Stimulated activated CD8-positive, alpha-beta memory T cell treated with anti-CD3 and anti-CD28 coated beads, Interleukin-4, amount 100 ng/mL, for 48 hours (primary cell): Measurements from ENCODE around the gene POLR2L.

Source experiments
- DNase-seq: peaks from one replicate; pipeline ENCODE4 v3.0.0-alpha.2; 2020

POLR2L gene

DNA sequence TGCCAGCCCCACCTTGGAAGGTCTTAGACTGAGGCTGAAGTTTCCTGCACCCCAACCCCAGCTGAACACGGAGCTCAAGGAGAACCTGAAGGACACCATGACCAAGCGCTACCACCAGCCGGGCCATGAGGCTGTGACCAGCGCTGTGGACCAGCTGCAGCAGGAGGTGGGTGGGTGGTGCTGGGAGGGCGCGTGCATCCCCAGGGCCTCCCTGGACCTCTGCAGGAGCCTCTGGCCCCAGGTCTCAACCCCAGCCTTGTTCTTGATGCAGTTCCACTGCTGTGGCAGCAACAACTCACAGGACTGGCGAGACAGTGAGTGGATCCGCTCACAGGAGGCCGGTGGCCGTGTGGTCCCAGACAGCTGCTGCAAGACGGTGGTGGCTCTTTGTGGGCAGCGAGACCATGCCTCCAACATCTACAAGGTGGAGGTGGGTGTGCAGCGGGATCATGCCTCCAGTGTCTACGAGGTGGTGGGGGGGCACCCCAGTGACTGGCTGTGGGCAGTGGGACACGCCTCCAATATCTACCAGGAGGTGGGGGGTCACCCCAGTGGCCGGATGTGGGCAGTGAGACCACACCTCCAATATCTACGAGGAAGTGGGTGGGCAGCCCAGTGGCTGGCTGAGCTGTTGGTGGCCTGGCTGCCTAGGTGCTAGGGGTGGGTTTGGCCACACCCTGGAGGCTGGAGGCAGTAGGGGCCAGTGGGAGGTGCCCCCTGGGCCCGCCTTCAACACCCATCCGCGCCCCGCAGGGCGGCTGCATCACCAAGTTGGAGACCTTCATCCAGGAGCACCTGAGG lies 4.9 kb downstream of the POLR2L start:
- DNase-seq: no peak

DNA sequence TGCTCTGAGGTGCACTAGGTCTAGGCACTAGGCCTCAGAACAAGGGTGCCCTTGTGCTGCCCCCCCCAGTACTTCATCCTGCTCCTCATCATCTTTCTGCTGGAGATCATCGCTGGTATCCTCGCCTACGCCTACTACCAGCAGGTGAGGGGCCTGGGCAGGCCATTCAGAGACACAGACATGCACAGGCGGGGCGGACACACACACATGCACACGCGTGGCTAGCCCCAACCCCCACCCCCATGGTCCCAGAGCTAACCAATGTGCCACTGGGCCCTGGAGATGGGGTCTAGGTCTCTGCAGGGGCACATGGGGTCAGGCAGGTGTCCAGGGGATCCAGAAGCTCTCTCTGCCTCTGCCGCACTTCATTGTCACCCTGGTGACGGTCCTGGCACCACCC lies 5.6 kb downstream of the POLR2L start:
- no peak for DNase-seq

DNA sequence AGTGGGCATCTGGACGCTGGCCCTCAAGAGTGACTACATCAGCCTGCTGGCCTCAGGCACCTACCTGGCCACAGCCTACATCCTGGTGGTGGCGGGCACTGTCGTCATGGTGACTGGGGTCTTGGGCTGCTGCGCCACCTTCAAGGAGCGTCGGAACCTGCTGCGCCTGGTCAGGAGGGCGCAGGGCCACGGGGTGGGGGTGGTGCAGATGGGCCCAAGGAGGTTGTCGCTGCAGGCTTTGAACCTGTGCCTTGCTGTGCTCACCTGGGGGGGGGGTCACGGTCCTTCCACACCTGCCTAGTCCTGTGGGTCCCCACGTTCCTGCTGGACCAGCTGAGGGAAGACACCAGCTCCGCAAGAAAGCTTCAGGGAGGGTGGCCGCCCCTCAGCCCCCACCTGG lies 6.1 kb downstream of the POLR2L start:
- no peak for DNase-seq

DNA sequence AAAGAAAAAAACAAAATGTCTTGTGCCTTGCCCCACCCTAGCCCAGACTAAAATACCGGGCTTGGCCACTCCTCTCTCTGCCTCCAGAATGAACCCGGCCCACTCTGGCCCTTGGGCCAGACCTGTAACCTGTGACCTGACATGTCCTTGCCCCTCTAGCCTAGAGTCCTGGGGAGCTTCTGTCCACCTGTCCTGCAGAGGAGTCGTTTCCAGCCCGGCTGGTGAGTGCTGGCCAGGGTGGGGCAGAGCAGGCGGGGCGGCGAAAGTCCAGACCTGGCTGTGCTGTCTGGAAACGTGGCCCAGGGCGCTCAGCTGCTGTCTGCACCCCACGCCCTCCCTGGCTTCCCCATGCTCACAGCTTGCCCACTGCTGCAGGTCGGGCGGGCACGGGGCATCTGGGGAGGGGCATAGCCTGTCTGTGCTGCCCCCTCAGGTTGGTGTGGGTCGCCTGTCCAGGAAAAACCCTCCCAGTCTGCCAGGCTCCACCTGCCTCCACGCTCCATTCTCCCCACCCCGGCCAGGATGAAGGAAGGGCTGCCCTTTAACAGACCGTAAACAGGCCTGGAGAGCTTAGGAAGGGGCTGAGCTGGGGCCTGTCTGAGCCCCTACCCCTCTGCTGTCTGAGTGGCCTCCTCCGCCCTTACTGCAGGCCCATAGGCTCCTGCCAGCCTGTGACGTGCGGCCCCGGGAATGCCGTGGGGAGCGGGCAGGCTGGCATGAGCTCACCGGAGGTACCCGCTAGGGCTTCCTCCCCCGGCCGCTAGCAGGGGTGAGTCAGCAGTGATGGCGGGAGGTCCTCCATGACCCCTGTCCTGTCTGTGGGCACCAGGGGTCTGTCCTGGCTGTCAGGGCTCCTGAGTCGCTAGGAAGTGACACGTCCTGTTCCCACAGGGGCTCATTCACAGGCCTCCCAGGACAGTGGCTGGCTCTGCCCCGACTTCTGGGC lies 7.7 kb downstream of the POLR2L start:
- no peak for DNase-seq

DNA sequence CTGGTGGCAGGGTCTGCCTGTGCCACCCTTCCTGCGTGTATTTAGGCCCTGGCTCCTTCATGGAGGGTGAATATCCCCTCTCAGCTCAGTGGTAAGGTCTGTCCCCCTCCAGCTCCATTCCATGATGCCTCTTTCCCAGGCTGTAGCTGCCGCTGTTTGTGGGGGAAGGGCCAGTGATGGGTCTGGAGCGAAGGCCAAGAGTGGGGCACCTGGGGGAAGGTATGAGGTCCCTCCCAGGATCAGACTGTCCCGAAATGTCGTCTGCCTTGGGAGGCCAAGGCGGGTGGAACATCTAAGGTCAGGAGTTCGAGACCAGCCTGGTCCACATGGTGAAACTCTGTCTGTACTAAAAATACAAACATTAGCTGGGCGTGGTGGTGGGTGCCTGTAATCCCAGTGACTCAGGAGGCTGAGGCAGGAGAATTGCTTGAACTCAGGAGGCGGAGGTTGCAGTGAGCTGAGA lies 8.4 kb downstream of the POLR2L start:
- DNase-seq: no peak

DNA sequence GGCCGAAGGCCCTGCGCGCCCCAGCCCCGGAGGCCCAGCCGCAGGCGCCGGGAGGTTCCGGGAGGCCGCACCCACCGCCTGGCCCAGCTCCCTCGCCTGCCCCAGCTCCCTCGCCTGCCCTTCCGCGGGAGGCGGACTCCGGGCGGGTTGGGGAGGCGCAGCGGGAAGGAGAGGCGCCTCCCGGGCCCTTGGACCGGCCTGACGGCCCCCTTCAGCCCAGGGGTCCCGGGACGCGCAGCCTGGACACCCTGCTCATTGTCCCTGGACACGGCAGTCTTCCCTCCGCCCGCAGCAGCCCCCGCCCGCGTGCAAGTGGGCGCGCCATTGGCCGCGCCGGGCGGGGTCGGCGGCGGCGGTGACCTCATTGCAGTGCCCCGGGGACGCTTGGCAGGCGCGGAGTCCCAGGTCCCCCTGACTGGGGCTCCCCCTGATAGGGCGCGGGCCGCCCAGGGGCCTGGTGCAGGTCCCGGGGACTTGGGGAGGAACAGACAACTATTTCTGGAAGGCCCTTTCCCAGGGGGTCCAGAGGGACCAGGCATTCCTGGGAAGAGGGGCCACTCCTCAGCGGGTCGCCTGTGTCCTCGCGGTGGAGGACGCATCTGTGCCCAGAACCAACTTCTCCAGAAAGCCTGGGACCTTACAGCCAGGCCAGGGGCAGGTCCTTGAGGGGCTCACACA lies 9.1 kb downstream of the POLR2L start:
- DNase-seq: peak; percentile 62

DNA sequence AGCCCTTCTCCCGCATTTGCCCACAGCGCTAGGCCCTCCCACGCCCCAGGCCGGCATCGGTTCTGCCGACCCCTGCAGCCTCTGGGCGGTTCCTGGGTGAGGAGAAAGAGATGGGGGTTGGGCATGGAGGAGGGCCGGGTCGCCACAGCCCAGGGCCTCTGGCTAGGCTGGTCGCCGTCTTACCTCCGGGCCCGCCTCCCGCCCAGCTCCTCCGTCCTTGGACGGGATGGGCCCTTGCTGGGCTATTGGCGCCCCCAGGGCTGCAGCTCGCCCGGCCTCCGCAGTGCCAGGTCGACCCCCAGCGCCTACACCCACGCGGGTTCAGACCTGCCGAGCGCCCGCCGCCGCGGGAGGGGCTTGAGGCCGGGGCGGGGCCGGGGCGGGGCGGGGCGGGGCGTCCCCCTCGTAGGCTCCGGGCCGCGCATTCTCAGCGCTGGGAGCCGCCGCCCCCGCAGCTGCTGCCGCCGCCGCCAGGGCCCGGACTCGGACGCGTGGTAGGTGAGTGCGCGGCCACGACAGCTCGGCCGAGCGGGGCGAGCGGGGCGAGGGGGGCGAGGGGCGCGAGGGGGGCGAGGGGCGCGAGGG lies 9.7 kb downstream of the POLR2L start, which contains the start of gene CD151:
Gene CD151, plus strand, starts transcription at position 424 of the 585 bp plus-strand sequence. CDS start 3,118 bp downstream, outside the sequence.
- peak; percentile 71 for DNase-seq

DNA sequence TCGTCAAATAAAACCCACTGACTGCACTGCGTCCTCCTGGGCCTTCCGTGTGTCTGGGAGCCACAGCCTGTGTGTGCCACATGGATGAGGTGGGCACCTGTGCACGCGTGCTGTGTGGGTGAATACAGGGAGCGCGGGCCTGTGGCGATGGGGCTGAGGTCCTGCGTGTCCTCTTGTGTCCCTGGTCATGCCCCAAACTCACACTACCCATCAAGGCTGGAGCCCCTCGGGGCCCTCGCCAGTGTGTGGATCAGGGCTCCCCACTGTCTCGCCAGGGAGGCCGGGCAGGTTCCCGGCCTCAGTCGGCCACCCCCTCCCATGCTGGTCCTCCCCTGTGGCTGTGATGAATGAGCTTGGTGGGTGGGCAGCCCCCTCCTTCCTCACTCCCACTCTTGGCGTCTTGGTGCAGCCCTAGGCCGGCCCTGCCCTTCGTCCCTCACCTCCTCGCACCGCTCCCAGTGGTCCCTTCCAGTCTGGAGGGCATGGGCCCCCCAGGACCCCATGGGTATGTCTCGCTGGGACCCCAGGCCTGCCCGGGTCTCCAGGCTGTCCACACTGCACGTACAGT lies 10.3 kb downstream of the POLR2L start:
- no peak for DNase-seq

DNA sequence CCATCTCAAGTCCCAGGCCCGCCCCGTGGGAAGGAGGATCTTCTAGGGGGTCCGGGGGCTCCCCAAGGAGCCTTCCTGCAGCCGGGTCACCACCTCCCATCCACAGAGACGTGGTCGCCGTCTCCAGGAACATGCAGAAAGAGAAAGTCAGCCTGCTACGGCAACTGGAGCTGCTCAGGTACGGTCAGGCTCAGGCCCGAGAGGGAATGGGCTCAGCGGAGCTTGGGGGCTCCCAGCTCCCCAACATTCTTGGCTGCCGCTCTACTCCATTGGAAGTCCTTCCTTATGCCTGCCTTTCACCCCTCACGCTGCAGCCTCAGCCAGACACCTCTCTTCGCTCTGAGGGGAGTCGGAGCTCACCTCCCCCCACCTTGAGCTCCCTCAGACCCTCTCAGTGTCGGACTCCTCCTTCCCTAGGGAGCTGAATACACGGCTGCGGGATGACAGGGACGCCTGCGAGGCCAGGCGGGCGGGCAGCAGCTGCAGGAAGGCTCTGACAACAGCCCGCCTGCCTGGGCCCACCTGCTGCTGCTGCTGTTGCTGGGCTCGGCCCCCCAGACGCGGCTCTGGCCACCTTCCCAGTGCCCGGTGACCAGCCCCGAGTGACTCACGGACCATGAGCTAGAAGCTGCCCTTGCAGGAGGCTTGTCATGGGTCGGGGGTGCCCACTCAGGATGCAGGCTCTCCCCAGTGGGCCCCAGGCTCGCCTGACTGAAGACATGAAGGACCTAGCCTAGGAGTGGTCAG lies 11.0 kb downstream of the POLR2L start:
- DNase-seq: no peak

DNA sequence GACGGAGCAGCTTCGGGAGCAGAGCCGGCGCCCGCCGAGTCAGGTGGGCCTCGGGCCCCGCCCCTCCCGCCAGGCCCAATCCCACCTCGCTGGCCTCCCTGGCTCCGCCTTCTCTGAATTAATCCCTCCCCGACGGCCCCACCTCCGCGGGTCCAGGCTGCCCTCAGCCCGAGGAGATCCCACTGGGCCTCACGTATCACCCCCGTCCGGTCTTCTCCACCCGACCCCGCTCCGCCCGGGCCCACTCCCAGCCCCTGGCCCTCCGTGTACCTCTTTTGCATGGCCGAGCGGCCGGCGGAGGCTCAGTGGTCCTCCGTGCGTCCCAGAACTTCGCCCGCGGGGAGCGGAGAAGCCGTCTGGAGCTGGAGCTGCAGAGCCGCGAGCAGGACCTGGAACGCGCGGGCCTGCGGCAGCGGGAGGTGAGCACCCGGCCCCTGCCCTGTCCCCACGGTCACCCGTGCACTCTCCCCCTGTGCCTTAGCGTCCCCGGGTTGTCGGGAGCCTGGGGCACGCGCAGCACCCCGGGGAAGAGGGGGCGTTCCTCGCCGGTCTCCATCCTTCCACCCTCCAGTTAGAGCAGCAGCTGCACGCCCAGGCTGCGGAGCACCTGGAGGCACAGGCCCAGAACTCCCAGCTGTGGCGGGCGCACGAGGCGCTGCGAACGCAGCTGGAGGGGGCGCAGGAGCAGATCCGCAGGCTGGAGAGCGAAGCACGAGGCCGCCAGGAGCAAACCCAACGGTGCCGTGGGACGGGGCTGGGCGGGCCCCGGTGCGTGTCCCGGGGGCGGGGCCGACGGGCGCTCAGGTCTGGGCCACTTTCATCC lies 11.8 kb downstream of the POLR2L start:
- peak; percentile 84 for DNase-seq

DNA sequence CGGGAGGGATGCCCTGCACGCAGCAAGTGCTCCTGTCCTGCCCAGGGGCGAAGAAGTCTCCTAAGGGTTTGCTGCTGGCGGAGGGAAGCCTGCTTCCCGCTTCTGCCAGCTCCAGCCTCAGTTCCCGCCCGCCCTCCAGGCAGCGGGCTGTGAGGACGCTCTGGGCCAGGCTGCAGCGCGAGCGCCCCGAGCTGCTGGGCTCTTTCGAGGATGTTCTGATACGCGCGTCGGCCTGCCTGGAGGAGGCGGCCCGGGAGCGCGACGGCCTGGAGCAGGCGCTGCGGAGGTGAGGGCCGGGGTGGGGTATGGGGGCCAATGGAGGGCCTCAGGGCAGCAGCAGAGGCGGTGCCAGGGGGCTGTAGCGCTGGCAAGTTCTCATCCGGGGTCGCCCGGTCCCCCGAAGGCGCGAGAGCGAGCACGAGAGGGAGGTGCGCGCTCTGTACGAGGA lies 12.5 kb downstream of the POLR2L start:
- DNase-seq: no peak

DNA sequence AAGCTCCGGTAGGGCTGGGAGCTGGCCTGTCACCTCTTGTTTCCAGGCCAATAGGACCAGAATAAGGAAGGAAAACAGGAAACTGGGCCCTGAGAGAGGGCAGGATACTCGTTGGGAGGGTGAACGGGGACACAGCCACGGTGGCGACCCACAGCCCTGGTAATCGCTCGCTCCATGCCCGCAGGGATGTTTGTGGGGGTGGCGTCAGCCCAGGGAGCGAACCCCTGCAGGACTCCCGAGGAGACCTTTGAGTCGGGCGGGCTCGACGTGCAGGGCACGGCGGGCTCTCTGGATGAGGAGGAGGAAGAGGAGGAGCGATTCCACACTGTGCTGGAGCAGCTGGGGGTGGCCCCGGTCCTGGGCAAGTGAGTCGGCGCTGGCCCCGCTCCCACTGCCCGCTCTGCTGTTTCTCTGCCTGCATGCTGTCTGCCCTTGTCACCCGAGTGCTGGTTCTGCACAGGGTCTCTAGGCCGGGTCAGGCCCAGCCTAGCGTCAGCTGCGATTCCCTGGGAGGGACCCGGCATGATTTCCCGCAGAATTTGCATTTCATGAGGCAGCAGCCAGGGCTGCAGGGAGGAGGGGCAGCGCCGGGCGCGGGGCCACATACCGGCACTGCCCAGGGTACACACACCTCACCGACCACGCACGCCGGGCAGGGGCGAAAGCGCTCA lies 13.0 kb downstream of the POLR2L start:
- no peak for DNase-seq

DNA sequence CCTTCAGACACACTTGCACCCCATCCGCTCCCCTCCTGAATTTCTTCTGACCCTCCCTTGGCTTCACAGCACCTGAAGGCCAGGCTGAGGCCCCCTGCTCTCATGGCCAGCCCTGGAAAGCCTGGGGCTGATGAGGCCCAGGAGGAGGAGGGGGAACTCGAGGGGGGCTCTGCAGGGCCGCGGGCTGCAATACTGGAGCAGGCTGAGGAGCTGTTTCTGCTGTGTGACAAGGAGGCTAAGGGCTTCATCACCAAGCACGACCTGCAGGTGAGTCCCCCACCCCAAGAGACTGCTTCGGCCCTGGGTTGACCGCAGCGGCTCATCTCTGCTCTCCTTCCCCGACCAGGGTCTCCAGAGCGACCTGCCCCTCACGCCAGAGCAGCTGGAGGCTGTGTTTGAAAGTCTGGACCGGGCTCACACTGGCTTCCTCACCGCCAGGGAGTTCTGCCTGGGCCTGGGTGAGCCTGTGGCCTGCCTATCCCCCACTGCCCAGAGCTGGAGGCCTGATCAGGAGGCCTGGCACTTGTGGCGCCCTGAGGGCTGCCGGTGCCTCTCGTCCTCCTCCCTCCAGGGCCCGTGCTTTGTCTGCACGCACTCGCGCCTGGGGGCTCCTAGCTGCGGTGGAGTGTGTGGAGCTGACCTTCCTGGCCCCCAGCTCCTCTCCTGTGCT lies 13.7 kb downstream of the POLR2L start:
- no peak for DNase-seq

DNA sequence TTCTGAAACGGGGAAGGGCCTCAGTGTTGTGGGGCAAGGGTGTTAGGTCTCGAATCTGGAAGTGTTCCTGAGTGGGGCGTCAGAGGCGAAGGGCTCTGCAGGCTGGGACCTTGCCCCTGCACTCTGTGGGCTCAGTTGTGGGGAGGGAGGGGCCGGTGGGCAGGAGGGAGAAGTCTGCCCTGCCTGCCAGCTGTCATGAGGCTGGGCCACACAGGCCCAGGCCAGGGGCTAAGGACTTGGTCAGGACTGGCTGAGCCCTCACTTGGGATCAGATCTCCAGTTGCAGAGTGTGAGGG lies 14.5 kb downstream of the POLR2L start, which contains the start of gene CRACR2B:
Gene CRACR2B, plus strand, starts transcription at position 23 of the 296 bp plus-strand sequence. CDS start 689 bp downstream, outside the sequence.
- DNase-seq: no peak

DNA sequence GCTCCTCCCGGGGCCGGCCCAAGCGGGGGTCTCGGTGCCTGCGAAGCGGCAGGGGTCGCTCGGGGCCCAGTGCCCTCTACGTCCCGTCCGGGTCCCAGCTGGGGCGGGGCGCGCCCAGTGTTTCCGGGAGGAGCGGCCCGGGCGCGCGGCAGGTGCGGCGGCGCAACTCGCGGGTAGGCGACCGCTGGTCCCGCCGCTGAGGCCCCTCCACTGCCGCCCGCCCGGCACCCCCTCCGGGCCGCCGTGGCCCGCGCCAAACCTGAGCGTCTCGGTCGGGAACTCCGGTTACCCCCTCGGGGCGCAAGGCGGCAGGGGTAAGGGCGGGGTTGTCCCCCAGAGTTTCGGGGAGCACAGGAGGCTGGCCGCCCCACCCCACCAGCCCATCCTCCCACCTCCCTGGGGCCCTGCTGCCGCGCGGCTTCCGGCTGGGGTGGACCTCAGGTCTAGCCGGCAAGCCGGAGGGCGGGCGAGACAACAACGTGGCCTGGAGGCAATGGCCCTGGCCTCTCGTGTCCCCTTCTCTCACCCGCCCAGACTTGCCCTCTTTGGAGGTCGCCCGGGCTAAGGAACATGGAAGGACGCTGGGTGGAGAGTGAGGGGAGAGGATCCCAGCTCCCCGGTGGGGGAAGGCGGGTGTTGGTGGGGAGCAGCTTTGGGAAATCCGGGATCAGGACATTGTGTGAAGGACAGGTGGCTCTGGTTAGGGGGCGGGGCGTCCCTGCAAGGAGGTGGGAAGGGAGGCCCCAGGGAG lies 15.0 kb downstream of the POLR2L start:
- DNase-seq: no peak

DNA sequence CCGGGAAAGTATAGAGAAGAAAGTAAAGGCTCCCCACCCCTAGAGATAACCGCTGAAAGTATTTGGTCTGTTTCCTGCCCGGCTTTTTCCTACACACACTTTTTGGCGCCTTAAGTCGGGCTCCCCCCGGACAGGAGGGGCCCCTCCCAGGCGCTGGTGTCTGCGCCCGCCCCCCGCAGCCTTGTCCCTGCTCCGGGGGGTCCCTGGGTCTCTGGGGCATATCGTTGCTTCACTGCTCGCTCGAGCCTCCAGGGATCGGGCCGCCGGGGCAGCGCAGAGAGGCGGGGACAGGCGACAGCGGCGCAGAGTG lies 15.5 kb downstream of the POLR2L start:
- DNase-seq: no peak

DNA sequence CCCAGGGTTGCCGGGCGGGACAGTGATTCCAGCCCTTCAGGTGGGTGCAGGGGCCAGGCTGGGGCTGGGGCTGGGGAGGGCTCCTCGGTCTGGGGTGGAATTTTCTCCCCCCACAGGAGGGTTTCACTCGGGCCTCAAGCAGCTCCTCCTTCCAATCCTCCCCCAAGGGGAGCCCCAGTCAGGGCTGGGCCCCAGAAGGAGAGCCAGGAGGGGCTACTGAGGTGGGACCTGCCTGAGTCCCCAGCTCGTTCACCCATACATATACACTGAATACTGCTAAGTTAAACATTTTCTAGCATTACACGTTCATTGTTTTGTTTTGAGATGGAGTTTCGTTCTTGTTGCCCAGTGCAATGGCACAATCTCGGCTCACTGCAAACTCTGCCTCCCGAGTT lies 16.1 kb downstream of the POLR2L start:
- no peak for DNase-seq

DNA sequence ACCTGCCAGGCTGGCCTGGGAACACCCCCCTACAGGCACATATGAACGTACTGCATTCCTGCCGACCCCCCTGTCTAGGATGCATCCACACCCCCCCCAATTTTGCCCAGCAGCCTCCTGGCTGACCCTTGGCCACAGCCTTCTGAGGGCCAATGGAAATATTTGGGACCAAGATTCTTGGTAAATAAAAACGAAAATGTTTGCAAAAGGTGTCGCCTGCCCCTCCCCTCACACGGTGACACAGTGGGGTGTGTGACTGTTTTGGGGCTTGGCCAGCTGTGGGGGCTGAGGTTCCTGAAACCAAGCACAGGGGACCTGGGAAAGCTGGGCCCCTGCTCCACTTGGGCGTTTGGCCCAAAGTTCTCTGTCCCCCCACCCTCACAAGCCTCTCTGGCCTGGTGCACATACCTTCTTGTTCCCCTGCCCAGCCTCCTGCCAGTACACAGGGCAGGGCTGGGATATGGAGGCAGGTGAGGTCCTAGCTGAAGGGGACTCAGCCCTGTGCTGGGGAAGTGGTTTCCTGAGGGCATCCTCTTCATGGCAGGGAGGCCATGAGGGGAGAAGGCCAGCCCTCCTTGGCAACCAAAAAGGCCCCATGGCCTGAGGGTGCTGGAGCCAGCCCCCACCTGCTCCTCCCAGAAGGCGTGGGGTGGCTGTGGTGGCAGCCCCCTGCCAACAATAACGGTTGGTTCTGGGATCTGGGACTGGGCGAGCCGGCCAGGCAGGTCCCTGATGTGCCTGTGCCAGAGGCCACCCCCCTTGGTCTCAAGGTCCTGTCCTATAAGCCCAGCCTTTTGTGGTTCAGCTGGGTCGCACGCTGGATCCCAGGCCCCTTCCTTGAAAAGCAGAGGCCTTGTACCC lies 16.7 kb downstream of the POLR2L start:
- DNase-seq: no peak
